B cell (primary cell): ENCODE measurements around the gene DPEP2.

Experiments used
- CTCF ChIP-seq: fragments of 200-600 bp; IDR thresholded peaks from one replicate; pipeline ENCODE4 v1.8.0; 2022; ENCODE audit warnings: antibody characterized with exemption, mild to moderate bottlenecking
- EZH2 ChIP-seq: IDR thresholded peaks from 2 replicates; pipeline ENCODE4 v1.6.1; 2012; ENCODE audit warnings: borderline replicate concordance, low read depth, mild to moderate bottlenecking, moderate library complexity, low read length; ENCODE audit not compliant: insufficient read depth, poor library complexity, severe bottlenecking

DNA sequence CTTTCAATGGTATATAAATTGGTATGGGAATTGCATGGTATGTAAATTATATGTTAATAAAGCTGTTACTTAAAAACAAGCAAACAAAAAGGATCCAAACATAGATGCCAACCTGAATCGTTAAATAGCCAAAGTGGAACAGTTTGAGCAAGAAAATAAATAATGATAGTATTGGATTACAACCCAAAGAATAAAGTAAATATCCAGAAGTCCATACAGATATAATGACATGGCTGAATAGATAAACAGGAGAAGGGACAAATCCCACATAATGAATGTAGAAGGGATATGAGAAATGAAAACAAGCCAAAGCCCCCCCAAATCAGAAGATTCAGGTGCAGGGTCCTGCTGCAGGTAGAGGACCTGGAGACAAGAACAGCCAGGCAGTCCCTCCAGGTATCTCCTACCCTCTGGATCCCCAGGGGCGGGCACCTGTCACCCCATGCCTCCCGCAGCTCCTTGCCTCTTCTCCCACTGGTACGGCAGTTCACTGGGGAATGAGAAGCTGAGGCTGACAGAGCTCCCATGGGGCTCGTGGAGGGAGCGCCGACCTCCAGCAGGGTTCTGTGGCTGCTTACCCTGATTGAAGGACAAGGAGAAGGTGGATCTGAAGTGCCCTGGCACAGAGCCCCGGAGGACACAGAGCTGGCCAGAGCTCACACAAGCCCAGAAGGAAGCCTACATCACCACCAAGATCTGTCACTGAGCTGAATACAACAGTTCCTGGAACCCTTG is 45.5 kb downstream of the DPEP2 start:
- no peak for TF ChIP-seq EZH2
- TF ChIP-seq CTCF, result no peak
